GM20000 (cell line): ENCODE results near the gene SPTAN1.

ENCODE experiments used
- DNase-seq: peaks from one replicate; pipeline ENCODE4 v3.0.0; 2012; ENCODE audit warnings: low spot score
- TF ChIP-seq, protein P1 (sequence below): IDR thresholded peaks from 2 replicates; pipeline ENCODE4 v1.5.1; 2012; ENCODE audit warnings: mild to moderate bottlenecking, control low read depth; ENCODE audit errors: extremely low read depth, missing control alignments

SPTAN1 gene

DNA sequence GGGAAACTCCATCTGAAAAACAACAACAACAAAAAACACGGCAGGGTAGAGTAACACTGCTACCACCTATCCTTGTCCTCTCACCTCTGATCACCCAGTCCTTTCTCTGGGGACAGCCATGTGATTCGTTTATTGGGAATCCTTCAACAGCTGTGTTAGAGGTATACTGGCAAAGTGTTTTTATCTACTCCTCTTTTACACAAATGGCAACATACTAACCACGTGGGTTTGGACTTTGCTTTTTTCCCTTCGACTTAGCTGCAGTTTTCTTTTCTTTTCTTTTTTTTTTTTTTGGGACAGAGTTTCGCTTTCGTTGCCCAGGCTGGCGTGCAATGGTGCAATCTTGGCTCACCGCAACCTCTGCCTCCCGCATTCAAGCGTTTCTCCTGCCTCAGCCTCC is 125.4 kb downstream of the SPTAN1 start:
- no peak for DNase-seq
- TF ChIP-seq, protein P1, sequence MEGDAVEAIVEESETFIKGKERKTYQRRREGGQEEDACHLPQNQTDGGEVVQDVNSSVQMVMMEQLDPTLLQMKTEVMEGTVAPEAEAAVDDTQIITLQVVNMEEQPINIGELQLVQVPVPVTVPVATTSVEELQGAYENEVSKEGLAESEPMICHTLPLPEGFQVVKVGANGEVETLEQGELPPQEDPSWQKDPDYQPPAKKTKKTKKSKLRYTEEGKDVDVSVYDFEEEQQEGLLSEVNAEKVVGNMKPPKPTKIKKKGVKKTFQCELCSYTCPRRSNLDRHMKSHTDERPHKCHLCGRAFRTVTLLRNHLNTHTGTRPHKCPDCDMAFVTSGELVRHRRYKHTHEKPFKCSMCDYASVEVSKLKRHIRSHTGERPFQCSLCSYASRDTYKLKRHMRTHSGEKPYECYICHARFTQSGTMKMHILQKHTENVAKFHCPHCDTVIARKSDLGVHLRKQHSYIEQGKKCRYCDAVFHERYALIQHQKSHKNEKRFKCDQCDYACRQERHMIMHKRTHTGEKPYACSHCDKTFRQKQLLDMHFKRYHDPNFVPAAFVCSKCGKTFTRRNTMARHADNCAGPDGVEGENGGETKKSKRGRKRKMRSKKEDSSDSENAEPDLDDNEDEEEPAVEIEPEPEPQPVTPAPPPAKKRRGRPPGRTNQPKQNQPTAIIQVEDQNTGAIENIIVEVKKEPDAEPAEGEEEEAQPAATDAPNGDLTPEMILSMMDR = no peak
